Astrocyte (in vitro differentiated cells and primary cell): ENCODE measurements around the gene SEMA3A.

Experiments
- EZH2 ChIP-seq: IDR thresholded peaks from 2 replicates; pipeline ENCODE4 v1.6.1; 2012; ENCODE audit warnings: mild to moderate bottlenecking, low read length, inconsistent platforms; ENCODE audit not compliant: insufficient read depth
- TF ChIP-seq, protein P1 (sequence below): IDR thresholded peaks from 2 replicates; pipeline ENCODE4 v1.5.1; 2011; ENCODE audit warnings: low read depth, mild to moderate bottlenecking, inconsistent platforms, low read length, moderate library complexity; ENCODE audit not compliant: insufficient read depth

DNA sequence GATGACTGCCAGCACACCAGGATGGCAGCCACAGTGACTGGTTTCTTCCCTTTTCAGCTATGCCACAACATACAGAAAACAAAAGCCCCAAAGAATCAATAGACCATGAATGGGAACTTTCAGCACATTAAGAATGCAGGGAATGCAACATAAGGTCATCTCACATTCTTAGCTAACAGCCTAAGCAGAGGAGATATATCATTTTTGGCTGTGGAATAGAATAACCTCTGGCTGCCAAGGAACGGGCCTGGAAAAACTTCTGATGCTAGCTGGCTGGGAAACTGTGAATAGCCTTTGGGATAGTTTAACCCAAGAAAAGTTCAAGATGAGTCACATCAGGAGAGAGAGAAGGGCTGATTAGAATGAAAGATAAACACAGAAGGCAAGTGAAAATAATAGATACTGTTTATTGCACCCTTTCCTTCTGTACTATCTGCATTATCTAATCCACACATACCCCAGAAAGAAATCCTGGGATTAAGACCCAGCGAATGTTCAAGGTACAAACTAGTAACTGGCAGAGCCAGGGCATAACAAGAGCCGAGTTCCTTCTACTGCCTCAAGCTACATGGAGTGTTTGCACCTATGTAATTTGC, 169.2 kb downstream of the SEMA3A start:
- TF ChIP-seq, protein P1, sequence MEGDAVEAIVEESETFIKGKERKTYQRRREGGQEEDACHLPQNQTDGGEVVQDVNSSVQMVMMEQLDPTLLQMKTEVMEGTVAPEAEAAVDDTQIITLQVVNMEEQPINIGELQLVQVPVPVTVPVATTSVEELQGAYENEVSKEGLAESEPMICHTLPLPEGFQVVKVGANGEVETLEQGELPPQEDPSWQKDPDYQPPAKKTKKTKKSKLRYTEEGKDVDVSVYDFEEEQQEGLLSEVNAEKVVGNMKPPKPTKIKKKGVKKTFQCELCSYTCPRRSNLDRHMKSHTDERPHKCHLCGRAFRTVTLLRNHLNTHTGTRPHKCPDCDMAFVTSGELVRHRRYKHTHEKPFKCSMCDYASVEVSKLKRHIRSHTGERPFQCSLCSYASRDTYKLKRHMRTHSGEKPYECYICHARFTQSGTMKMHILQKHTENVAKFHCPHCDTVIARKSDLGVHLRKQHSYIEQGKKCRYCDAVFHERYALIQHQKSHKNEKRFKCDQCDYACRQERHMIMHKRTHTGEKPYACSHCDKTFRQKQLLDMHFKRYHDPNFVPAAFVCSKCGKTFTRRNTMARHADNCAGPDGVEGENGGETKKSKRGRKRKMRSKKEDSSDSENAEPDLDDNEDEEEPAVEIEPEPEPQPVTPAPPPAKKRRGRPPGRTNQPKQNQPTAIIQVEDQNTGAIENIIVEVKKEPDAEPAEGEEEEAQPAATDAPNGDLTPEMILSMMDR, result no peak
- no peak for TF ChIP-seq EZH2
